ENCODE results near the gene MOB3B. TPM values are rescaled to one million over a fixed set of nuclear protein-coding genes. Genes with fewer than 3 reads are reported as not detected.
A peak's percentile ranks its signal among the peaks of the same experiment; 100 is the strongest.

Gene MOB3B
- not detected in 2 replicates for total RNA-seq (2014; rRNA removed; shearing (Covaris generic))

DNA sequence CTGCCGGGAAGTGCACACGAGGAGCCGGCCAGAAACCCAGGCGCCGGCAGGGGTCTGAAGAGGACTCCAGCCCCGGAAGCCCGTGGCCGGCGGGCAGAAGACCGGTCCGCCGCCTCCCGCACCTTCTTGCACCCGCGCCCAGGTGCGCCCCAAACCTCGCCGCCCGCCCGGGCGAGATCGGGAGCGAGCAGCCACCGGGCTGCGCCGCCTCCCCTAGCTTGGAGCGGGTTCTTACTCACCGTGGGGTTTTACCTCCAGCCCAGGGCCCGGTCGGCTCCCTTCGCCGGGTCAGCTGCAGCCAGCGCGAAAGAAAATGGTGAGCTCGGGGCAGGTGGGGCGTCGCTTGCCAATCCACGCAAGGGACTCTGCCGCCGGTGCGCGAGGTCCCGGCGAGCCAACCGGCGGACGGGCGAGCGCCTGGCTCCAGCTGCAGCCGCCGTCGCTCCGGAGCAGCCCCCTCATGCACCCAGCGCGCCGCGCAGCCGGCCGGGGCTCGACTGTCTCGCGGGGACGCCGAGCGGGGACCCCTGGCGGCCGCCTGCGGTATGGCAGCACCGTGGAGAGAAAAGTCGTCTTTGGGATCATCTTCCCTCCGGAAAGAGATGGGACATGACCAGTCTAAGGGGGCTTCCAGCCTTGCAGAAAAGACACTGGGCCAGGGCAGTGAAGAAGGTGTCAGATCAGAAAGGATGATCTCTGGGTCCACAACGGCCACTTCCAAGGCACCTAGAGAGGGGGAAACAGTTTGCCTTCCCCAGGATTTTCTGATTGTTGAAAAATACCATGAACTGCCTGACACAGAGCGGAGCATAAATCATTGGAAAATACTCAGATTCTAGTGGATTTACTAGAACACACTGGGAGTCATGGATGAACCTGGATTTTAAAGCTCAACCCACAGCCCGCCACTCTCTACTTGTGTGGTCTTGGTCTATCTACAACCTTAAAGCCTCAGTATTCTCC lies at the start of gene MOB3B:
MOB3B (minus strand) TSS at position 499 of the 963 bp plus-strand sequence. CDS start 74,264 bp downstream, outside the sequence.
- in situ Hi-C loops (cut with HindIII; ENCODE audit: low sequenced_read_pairs) = loop anchor here (25.0 kb wide), 1 partner anchor 192 kb away; no protein-coding TSS in a partner anchor
- DNase-seq (ENCODE audit: low spot score) = peak; percentile 72

DNA sequence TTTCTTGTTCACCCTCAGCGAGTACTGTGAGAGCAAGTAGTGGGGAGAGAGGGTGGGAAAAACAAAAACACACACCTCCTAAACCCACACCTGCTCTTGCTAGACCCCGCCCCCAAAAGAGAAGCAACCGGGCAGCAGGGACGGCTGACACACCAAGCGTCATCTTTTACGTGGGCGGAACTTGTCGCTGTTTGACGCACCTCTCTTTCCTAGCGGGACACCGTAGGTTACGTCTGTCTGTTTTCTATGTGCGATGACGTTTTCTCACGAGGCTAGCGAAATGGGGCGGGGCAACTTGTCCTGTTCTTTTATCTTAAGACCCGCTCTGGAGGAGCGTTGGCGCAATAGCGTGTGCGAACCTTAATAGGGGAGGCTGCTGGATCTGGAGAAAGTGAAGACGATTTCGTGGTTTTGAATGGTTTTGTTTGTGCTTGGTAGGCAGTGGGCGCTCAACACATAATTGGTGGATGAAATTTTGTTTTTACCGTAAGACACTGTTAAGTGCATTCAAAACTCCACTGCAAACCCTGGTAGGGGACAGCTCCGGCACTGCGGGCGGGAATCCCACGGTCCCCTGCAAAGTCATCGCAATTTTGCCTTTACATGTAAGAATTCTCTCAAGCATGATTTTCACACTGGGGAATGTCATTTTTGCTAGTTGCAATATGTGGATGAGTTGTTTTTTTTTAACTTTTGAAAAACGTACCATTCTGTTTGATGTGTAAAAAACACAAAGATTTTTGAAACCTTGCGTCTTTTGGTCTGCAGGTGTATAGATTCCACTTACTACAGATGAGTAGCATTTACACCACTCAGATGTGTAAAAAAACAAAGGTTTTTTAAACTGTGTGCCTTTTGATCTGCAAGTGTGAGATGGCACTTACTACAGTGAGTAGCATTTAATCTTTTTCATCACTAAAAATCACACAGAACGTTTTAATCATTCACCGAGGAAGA lies 44.3 kb upstream of the MOB3B start:
- in situ Hi-C loops (cut with HindIII; ENCODE audit: low sequenced_read_pairs) = no loop called here
- DNase-seq (ENCODE audit: low spot score) = peak; percentile 100

DNA sequence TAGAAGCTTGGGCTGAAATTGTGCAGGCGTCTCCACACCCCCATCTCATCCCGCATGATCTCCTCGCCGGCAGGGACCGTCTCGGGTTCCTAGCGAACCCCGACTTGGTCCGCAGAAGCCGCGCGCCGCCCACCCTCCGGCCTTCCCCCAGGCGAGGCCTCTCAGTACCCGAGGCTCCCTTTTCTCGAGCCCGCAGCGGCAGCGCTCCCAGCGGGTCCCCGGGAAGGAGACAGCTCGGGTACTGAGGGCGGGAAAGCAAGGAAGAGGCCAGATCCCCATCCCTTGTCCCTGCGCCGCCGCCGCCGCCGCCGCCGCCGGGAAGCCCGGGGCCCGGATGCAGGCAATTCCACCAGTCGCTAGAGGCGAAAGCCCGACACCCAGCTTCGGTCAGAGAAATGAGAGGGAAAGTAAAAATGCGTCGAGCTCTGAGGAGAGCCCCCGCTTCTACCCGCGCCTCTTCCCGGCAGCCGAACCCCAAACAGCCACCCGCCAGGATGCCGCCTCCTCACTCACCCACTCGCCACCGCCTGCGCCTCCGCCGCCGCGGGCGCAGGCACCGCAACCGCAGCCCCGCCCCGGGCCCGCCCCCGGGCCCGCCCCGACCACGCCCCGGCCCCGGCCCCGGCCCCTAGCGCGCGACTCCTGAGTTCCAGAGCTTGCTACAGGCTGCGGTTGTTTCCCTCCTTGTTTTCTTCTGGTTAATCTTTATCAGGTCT lies 43.5 kb upstream of the MOB3B start, which contains the start of gene C9orf72:
C9orf72 (minus strand) TSS at position 564 of the 716 bp plus-strand sequence. CDS start 6,361 bp downstream, outside the sequence.
- no peak for DNase-seq (ENCODE audit: low spot score)
- in situ Hi-C loops (cut with HindIII; ENCODE audit: low sequenced_read_pairs) = no loop called here

- in situ Hi-C loops (cut with HindIII; ENCODE audit: low sequenced_read_pairs) = no loop called here
- peak; percentile 70 for DNase-seq (ENCODE audit: low spot score)
Observed at GRCh38 chr9:27572566-27572917, 42.9 kb upstream of the MOB3B start.

- peak; percentile 51 for DNase-seq (ENCODE audit: low spot score)
- in situ Hi-C loops (cut with HindIII; ENCODE audit: low sequenced_read_pairs) = no loop called here
Observed at GRCh38 chr9:27572061-27572460, 42.4 kb upstream of the MOB3B start.

DNA sequence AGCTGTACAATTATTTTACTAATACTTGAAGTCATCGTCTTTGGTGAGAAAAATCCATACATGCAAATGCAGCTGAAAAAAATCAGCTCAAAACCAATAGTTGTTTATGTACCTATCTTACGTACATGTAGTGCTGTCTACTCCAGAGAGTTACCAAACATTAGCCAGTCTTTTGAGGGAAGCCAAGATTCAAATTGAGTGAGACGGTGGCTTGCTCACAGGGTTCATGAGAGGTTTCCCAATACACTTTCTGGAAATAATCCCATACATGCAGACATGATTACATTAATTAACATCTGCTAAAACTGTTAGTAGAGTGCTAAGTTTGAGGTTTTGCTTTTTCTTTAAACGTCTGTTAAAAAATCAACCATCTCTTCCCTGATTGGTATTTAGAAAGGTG lies 41.4 kb upstream of the MOB3B start:
- no peak for DNase-seq (ENCODE audit: low spot score)
- in situ Hi-C loops (cut with HindIII; ENCODE audit: low sequenced_read_pairs) = no loop called here

DNA sequence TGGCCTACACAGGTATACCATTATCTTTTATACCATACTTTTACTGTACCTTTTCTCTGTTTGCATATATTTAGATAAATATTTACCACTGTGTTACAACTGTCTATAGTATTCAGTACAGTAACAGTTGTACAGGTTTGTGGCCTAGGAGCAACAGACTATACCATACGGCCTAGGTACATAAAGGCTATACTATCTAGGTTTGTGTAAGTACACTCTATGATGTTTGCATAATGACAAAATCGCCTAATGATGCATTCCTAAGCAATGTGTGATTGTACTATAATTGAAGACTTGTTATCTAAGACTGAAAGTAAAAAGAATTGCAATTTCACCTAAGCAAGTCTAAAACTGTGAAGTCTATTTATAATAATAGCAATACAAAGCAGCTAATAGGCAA lies 39.8 kb upstream of the MOB3B start:
- in situ Hi-C loops (cut with HindIII; ENCODE audit: low sequenced_read_pairs) = no loop called here
- DNase-seq (ENCODE audit: low spot score) = no peak

- no peak for DNase-seq (ENCODE audit: low spot score)
- in situ Hi-C loops (cut with HindIII; ENCODE audit: low sequenced_read_pairs) = no loop called here
Observed at GRCh38 chr9:27566118-27566517, 36.5 kb upstream of the MOB3B start.

- DNase-seq (ENCODE audit: low spot score) = no peak
- in situ Hi-C loops (cut with HindIII; ENCODE audit: low sequenced_read_pairs) = no loop called here
Observed at GRCh38 chr9:27565696-27566095, 36.1 kb upstream of the MOB3B start.

DNA sequence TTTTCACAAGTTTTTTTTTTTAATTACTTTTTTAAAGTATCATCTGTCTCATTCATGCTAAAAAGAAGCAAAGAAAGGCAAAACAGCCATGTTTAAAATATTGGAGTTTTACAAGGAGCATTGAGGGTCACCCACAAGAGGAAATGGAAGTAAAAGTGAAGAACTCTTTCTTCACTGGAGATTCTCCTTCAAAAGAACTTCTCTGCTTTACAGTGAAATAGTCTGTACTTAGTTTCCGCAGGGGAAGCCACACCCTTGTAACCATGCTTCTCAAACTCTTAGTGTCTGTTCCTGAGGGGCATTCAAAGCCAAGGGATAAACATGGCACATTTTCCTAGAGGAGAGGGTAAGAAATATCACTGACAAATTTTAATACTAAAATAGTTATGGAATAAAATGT lies 35.1 kb upstream of the MOB3B start:
- DNase-seq (ENCODE audit: low spot score) = no peak
- in situ Hi-C loops (cut with HindIII; ENCODE audit: low sequenced_read_pairs) = no loop called here

DNA sequence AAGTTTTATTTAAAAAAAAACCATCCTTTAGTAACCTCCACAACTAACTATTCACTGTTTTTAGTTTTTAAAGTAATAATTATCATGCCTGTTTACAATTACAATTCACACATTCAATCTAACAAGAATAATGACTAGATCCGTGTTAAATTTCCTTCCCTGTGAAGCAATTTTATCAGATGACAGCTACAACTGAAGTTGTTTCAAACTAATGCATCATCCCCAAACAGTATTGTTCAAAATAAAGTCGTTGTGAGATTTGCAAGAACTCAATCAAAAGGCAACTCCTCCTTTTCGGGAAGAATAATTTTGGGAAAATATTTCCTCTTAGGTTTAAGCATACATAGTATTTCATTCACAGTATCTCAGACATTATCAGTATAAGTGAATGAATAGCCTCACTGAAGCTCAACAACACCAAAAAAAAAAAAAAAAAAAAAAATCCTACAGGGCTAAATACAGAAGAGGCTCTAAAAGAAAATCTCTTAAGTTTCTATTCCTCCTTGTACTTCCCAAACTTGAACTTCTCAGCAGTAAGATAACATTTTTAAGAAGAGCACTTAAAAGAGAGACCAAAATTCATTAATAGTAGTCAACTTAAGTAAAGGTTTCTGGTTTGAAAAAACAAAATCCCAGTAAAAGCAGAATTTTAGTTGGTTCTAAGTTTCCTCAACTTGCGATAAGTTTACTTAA lies 34.3 kb upstream of the MOB3B start:
- in situ Hi-C loops (cut with HindIII; ENCODE audit: low sequenced_read_pairs) = no loop called here
- DNase-seq (ENCODE audit: low spot score) = no peak

DNA sequence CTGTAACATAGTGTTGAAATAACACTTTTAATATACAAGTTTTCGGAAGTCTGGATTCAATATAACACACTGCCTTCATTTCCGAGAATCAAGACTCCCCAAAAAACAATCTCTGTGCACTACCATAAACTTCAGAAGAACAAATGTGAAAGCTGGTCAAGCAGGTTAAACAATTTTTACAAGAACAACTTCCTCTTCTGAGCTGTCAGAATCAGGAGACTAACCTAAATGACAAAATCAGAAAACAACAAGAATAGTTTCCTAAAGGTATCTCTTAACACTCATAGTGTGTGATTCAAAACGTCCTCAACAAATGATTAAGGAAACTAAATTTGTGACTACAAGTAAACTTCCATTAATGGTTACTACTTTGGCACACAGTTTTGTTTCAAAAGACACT lies 32.1 kb upstream of the MOB3B start:
- in situ Hi-C loops (cut with HindIII; ENCODE audit: low sequenced_read_pairs) = no loop called here
- no peak for DNase-seq (ENCODE audit: low spot score)

DNA sequence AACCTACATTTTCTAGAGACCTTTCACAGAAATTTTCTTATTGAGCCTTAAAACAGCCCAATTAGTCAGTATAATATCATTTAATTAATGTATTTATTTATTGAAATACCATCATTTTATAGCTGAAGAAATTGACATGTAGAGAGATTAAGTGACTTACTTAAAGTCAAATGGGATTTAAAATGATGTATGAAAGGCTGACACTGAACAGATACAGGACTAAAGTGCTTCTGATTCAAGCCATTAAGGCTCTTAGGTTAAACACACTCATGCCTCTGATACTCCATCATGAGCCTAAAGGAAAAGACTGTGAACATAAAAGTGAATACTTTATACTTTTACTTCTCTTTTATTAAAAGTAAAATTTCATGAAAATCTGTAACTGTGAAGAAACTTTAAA lies 30.8 kb upstream of the MOB3B start:
- in situ Hi-C loops (cut with HindIII; ENCODE audit: low sequenced_read_pairs) = no loop called here

GRCh38 chr9:27558307-27558706 lies 28.7 kb upstream of the MOB3B start:
- in situ Hi-C loops (cut with HindIII; ENCODE audit: low sequenced_read_pairs) = no loop called here
- no peak for DNase-seq (ENCODE audit: low spot score)

More for the DNA sequence above, 30.8 kb upstream of the MOB3B start:
- DNase-seq (ENCODE audit: low spot score) = no peak

- DNase-seq (ENCODE audit: low spot score) = no peak
- in situ Hi-C loops (cut with HindIII; ENCODE audit: low sequenced_read_pairs) = no loop called here
Observed at GRCh38 chr9:27556470-27556869, 26.9 kb upstream of the MOB3B start.

GRCh38 chr9:27554712-27555111 lies 25.1 kb upstream of the MOB3B start:
- in situ Hi-C loops (cut with HindIII; ENCODE audit: low sequenced_read_pairs) = no loop called here
- no peak for DNase-seq (ENCODE audit: low spot score)

GRCh38 chr9:27549196-27549755 lies 19.7 kb upstream of the MOB3B start:
- in situ Hi-C loops (cut with HindIII; ENCODE audit: low sequenced_read_pairs) = loop anchor here (25.0 kb wide), 1 partner anchor 212 kb away; no protein-coding TSS in a partner anchor
- no peak for DNase-seq (ENCODE audit: low spot score)
